T-helper 1 cell (primary cell): Measurements from ENCODE around the gene EEF2K.

Experiments used
- DNase-seq, 5 donors: peaks; one replicate each; pipeline ENCODE4 v3.0.0-alpha.2; 2012 to 2020

Gene EEF2K

GRCh38 chr16:22253272-22253671 is 47.2 kb downstream of the EEF2K start:
- DNase-seq = no peak

GRCh38 chr16:22255335-22255734 is 49.3 kb downstream of the EEF2K start:
- DNase-seq = no peak

DNA sequence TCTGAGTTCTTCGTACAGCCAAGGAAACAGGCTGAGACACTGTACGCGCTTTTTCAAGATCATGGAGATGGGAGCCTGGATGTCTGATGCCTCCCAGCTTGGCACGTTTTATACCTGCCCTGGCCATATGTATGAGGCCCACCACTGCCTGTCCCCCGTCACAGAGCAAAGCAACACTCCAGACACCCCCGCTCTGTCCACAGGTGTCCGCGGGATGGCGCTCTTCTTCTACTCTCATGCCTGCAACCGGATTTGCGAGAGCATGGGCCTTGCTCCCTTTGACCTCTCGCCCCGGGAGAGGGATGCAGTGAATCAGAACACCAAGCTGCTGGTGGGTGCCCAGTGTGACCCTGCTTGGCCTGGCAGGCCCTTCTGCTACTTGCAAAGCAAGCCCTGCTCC is 51.4 kb downstream of the EEF2K start:
- no peak for DNase-seq

DNA sequence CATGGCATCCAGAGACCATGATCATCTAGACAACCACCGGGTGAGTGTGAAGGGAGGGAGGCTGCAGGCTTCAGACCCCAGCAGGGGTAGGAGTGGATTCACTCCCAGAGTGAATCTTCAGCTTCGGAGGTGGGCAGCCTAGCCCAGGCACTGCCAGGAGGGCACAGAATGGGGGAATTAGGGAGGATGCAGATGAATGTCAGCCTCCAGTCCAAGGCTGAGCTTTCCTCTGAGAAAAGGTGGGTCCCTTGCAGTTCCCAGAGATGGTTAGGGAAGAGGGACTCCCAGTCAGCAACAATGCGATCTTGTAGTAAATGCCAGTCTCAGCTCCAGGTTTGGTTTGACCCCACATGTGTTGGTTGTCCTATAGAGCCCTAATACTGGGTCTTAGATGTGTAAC is 54.4 kb downstream of the EEF2K start:
- no peak for DNase-seq

DNA sequence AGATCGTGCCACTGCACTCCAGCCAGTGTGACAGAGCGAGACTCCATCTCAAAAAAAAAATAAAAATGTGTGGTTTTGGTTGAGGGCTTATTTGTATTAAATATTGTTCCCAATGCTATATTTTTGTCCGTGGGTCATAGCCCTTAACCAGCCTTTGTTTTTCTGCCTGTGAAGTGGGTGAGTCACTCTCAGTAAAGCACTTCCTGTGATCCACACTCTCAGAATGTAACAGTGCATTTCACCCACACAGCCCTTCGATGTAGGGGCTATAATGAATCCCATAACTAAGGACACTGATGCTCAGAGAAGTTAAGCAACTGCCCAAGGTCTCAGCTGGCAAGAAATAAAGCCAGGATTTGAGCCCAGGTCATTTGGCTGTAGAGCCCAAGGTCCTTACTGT is 56.4 kb downstream of the EEF2K start:
- peak in 1 of 5 donors; percentile 38 for DNase-seq

GRCh38 chr16:22264786-22265185 is 58.7 kb downstream of the EEF2K start:
- DNase-seq = no peak

GRCh38 chr16:22265351-22265750 is 59.3 kb downstream of the EEF2K start:
- no peak for DNase-seq

DNA sequence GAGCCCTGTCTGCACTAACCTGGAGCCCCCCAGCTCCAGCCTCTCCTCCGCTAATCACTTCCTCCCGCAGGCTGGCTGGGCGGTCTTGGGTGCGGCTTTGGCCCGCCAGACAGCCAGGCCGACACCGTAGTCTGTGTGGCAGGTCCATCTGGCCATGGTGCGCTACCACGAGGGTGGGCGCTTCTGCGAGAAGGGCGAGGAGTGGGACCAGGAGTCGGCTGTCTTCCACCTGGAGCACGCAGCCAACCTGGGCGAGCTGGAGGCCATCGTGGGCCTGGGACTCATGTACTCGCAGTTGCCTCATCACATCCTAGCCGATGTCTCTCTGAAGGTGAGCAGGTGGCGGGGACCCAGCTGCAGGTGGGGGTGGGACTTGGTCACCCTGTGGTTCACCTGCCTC is 60.5 kb downstream of the EEF2K start:
- DNase-seq = no peak

DNA sequence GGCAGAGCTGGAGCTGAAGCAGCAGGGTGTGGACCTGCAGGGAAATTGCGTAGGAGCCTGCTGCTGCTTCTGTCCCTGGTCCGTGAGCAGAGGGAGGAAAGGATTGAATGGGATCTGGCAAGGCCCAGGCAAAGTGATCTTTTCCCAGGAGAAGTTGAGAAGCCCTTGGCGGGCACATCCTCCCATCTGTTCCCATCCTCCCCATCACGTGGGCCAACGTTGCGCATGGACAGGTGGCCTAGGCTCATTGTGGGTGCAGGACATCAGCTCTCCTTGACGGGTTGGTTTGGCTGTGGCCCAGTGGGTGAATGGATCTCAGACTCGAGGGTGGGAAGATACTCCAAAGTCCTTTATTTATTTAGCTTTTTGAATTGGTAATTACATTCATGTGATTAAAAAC is 61.7 kb downstream of the EEF2K start:
- no peak for DNase-seq

- peak in 1 of 5 donors; percentile 41 for DNase-seq
Observed at GRCh38 chr16:22270525-22270924, 64.4 kb downstream of the EEF2K start.

- no peak for DNase-seq
Observed at GRCh38 chr16:22272870-22273650, 67.0 kb downstream of the EEF2K start.

DNA sequence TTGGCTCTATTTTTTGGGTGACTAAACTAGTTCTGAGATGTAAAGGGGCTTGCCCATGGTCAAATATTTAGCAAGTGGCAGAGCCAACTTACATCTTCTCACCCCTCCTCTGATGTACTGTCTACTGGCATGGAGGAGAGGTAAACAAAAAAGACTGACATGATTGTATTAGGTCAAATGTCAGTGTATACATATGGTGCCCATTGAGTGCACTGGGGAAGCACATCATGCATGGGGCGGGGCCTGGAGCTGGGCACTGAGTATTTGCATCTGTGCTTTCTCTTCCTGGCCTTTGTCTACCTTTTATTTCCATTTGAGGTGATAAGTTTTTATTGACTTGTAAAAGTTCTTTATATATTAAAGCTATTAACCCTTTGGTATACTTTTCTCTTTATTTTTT is 68.8 kb downstream of the EEF2K start:
- no peak for DNase-seq

- DNase-seq = no peak
Observed at GRCh38 chr16:22278441-22279230, 72.6 kb downstream of the EEF2K start.

GRCh38 chr16:22282254-22282892 is 76.3 kb downstream of the EEF2K start:
- no peak for DNase-seq

GRCh38 chr16:22284637-22285036 is 78.6 kb downstream of the EEF2K start:
- no peak for DNase-seq

DNA sequence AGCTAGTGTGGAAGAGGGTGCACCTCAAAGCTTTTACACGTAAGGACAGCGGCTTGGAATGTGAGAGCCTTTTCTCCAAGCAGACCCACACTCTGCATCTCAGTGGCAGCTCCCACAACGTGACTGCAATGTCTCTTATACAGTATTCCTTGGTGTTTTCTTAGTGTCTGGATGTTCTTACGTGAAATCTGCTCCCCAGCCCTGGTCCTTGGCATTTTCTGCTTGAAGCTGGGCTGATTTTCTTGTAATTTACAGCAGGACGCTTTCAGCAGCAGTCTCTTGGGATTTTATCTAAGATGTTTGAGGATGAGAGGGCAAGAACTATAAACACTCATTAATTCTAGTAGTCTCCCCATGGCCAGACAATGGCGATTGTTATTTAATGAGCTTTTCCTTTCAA is 79.0 kb downstream of the EEF2K start:
- DNase-seq = no peak

- no peak for DNase-seq
Observed at GRCh38 chr16:22291020-22291419, 84.9 kb downstream of the EEF2K start.

DNA sequence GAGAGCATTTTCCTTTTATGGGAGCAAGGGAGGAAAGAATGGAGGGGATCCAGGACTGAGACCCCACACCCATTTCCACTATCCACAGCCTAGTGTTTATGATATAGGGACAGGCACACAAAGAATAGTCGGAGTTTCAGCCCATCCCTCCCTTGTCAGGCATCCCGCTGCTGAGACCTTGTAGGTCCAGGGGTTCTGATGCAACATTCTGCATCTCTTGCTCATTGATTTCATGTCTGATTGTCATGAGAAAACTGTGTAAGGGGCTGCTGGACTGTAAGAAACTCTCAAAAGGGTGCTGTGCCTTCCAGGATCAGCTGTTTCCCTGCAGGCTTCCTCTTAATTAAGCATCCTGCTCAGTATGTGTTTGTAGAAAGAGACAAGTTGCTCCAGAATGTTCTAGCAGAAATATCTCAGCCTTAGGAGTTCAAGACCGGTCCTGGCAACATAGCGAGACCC is 85.8 kb downstream of the EEF2K start:
- DNase-seq = no peak

GRCh38 chr16:22292320-22292719 is 86.2 kb downstream of the EEF2K start:
- no peak for DNase-seq

GRCh38 chr16:22293137-22294106 is 87.3 kb downstream of the EEF2K start:
- DNase-seq = no peak

- DNase-seq = no peak
Observed at GRCh38 chr16:22296225-22297113, 90.4 kb downstream of the EEF2K start.
